A673 (cell line): ENCODE results near the gene CWH43.
"Not testable (repeated sequence)": the region's sequence is repeated elsewhere in the genome, so short reads cannot be mapped to it uniquely, and the experiment has no call there.

Source experiments
- EZH2 ChIP-seq: fragments of 200-600 bp; sonication (generic); IDR thresholded peaks from 2 replicates; pipeline ENCODE4 v1.6.1; 2017; ENCODE audit warnings: borderline replicate concordance, low read depth, mild to moderate bottlenecking, mixed read lengths, antibody characterized with exemption, low read length; ENCODE audit not compliant: poor library complexity, severe bottlenecking
- TF ChIP-seq, protein P1 (sequence below): fragments of 300-800, 200-600 bp; sonication (generic); conservative IDR thresholded peaks from 2 replicates; pipeline ENCODE4 v1.5.1; 2017; ENCODE audit warnings: low read depth, mild to moderate bottlenecking, antibody characterized with exemption, low read length, moderate library complexity, mixed read lengths

DNA sequence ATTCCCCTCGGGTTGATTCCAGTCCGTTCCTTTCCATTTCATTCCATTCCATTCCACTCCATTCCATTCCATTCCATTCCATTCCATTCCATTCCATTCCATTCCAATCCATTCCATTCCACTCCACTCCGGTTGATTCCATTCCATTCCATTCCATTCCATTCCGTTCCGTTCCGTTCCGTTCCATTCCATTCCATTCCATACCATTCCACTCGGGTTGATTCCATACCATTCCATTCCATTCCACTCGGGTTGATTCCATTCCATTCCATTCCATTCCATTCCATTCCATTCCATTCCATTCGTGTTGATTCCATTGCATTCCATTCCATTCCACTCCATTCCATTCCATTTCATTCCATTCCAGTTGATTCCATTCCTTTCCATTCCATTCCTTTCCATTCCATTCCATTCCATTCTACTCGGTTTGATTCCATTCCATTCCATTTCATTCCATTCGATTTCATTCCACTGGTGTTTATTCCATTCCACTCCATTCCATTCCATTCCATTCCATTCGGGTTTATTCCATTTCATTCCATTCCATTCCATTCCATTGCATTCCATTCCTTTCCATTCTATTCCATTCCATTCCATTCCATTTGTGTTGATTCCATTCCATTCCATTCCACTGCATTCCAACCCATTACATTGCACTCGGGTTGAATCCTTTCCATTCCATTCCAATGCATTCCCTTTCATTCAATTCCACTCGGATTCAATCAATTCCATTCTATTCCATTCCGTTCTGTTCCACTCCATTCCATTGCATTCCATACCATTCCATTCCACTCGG is 122.3 kb downstream of the CWH43 start:
- TF ChIP-seq, protein P1, sequence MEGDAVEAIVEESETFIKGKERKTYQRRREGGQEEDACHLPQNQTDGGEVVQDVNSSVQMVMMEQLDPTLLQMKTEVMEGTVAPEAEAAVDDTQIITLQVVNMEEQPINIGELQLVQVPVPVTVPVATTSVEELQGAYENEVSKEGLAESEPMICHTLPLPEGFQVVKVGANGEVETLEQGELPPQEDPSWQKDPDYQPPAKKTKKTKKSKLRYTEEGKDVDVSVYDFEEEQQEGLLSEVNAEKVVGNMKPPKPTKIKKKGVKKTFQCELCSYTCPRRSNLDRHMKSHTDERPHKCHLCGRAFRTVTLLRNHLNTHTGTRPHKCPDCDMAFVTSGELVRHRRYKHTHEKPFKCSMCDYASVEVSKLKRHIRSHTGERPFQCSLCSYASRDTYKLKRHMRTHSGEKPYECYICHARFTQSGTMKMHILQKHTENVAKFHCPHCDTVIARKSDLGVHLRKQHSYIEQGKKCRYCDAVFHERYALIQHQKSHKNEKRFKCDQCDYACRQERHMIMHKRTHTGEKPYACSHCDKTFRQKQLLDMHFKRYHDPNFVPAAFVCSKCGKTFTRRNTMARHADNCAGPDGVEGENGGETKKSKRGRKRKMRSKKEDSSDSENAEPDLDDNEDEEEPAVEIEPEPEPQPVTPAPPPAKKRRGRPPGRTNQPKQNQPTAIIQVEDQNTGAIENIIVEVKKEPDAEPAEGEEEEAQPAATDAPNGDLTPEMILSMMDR: not testable (repeated sequence)
- not testable (repeated sequence) for TF ChIP-seq EZH2
